Upper lobe of left lung (tissue), 4 donors: ENCODE measurements around the gene PDK2.

ENCODE experiments used
- CTCF ChIP-seq, 6 experiments: fragments of 450-650 bp in 4 of 6; fragments of 200-600 bp in 2 of 6; sonication (generic) in 2 of 6; IDR thresholded peaks; one replicate each; pipeline ENCODE4 v1.5.1; 2016 to 2019; ENCODE audit warnings: antibody characterized with exemption in 6 of 6
- EP300 ChIP-seq, 4 donors: sonication (generic); formaldehyde crosslinking; IDR thresholded peaks; one replicate each; pipeline ENCODE4 v1.5.1; 2017; ENCODE audit warnings: antibody characterized with exemption in 4 of 4, control low read depth in 2 of 4
- POLR2AphosphoS5 ChIP-seq, 2 donors: sonication (generic); formaldehyde crosslinking; IDR thresholded peaks; one replicate each; pipeline ENCODE4 v1.5.1; 2017; ENCODE audit warnings: antibody characterized with exemption in 2 of 2

- TF ChIP-seq CTCF (IDR thresholded peaks at IDR 0.05) = no peak
- TF ChIP-seq POLR2AphosphoS5 (IDR thresholded peaks at IDR 0.05) = peak; percentile 64 to 84
- TF ChIP-seq EP300 (IDR thresholded peaks at IDR 0.05) = peak in 2 of 4 donors; percentile 72 to 78
These were observed 42.1 kb upstream of the PDK2 start for GRCh38 chr17:50052822-50053653.
